Measurements from ENCODE around the gene TUBA3D. TPM values are rescaled to one million over a fixed set of nuclear protein-coding genes. Genes with fewer than 3 reads are reported as not detected.
"Not testable (repeated sequence)": the region's sequence is repeated elsewhere in the genome, so short reads cannot be mapped to it uniquely, and the experiment has no call there.

The TUBA3D gene
- total RNA-seq (not detected in 2 replicates), polyA plus RNA-seq (0.40 and 0.61 TPM in 2 replicates)

DNA sequence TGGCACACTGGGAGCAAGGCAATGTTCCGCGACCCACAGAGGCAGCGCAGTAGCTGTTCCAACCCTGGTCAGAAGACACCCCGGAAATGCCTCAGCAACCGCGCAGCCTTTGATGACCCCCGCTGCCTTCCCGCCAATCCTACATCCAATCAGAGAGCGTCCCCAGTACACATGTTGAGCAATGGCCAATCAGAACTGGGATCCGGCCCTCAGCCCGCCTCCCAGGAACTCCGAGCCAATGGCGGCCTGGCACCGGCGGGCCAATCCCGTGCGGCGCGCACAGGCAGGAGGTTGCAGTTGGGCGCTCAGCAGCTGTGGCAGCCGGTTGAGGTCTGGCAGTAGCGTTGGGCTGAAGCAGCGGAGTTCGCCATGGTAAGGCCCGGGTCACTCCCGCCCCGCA is at the start of gene TUBA3D:
Gene TUBA3D (plus strand): TSS at position 289 of the 400 bp plus-strand sequence. CDS start 81 bp downstream, at position 370.
- TF ChIP-seq, protein P1, sequence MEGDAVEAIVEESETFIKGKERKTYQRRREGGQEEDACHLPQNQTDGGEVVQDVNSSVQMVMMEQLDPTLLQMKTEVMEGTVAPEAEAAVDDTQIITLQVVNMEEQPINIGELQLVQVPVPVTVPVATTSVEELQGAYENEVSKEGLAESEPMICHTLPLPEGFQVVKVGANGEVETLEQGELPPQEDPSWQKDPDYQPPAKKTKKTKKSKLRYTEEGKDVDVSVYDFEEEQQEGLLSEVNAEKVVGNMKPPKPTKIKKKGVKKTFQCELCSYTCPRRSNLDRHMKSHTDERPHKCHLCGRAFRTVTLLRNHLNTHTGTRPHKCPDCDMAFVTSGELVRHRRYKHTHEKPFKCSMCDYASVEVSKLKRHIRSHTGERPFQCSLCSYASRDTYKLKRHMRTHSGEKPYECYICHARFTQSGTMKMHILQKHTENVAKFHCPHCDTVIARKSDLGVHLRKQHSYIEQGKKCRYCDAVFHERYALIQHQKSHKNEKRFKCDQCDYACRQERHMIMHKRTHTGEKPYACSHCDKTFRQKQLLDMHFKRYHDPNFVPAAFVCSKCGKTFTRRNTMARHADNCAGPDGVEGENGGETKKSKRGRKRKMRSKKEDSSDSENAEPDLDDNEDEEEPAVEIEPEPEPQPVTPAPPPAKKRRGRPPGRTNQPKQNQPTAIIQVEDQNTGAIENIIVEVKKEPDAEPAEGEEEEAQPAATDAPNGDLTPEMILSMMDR (IDR thresholded peaks at IDR 0.05; ENCODE audit: low read depth, low read length) = no peak
- no peak for DNase-seq (ENCODE audit: low read depth in 1 of 2, low spot score in 1 of 2)
- no peak within 1 kb of the TSS for H3K27ac ChIP-seq
- no peak within 1 kb of the TSS for H3K4me3 ChIP-seq
- H3K27me3 ChIP-seq = no peaks in the 10 kb centered on the region
- no peaks in the 10 kb centered on the region for H3K36me3 ChIP-seq
- no peaks in the 10 kb centered on the region for H3K4me1 ChIP-seq (ENCODE audit: low read depth)
- no peaks in the 10 kb centered on the region for H3K9me3 ChIP-seq (ENCODE audit: low read depth)

DNA sequence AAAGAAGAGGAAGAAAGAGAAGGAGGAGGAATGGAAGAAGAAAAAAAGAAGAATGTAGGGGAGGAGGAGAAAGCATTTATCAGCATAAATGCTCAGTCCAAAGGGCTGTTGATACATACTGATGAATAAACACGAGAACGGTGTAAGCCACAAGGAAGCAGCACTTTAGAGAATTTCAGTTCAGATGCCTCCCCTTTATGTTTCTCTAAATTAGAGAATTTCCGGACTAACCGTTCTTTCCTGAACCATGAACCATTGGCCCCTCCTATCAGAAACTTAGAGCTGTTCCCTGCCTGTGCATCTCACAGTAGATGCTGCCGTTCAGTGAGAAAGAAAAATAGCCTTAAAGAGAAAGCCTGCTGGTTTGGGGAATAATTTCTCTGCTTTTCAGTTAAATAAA is 49.2 kb upstream of the TUBA3D start:
- H3K27ac ChIP-seq = no peak overlapping the region
- H3K36me3 ChIP-seq = no peaks in the 10 kb centered on the region
- TF ChIP-seq, protein P1 (IDR thresholded peaks at IDR 0.05; ENCODE audit: low read depth, low read length) = no peak
- peaks cover 75% of the 10 kb centered on the region for H3K27me3 ChIP-seq
- no peaks in the 10 kb centered on the region for H3K4me1 ChIP-seq (ENCODE audit: low read depth)
- no peak overlapping the region for H3K4me3 ChIP-seq
- DNase-seq (ENCODE audit: low read depth in 1 of 2, low spot score in 1 of 2) = no peak
- H3K9me3 ChIP-seq (ENCODE audit: low read depth) = no peaks in the 10 kb centered on the region

DNA sequence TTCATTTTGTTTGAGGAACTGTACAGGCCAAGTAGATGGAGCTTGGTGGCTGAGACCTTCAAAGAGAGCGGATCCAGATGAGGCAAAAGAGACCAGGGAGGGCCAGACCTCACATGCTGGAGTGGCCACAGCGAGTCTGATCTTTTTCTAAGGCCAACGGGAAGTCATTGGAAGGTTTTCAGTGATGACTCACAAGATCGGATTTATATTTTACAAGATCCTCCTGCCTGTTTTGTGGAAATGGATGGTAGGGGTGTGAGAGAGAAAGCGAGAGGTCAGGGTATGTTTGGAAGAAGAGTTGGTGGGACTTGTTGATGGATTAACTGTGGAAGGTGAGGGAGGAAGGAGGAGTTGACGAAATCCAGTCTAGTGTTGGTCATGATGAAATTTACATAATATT is 44.6 kb upstream of the TUBA3D start:
- no peaks in the 10 kb centered on the region for H3K36me3 ChIP-seq
- H3K27ac ChIP-seq = no peak overlapping the region
- no peaks in the 10 kb centered on the region for H3K9me3 ChIP-seq (ENCODE audit: low read depth)
- H3K4me3 ChIP-seq = no peak overlapping the region
- DNase-seq (ENCODE audit: low read depth in 1 of 2, low spot score in 1 of 2) = peak in 1 of 2 donors; percentile 34
- H3K27me3 ChIP-seq = peaks cover 31% of the 10 kb centered on the region
- TF ChIP-seq, protein P1 (IDR thresholded peaks at IDR 0.05; ENCODE audit: low read depth, low read length) = no peak
- no peaks in the 10 kb centered on the region for H3K4me1 ChIP-seq (ENCODE audit: low read depth)

- not testable (repeated sequence) for H3K27ac ChIP-seq
These were observed 35.0 kb upstream of the TUBA3D start for GRCh38 chr2:131440742-131441468.

GRCh38 chr2:131444736-131445514 is 31.0 kb upstream of the TUBA3D start:
- not testable (repeated sequence) for H3K36me3 ChIP-seq; H3K27ac ChIP-seq; DNase-seq (ENCODE audit: low read depth in 1 of 2, low spot score in 1 of 2); H3K9me3 ChIP-seq (ENCODE audit: low read depth); H3K4me1 ChIP-seq (ENCODE audit: low read depth); H3K27me3 ChIP-seq; H3K4me3 ChIP-seq

More at GRCh38 chr2:131440742-131441468, 35.0 kb upstream of the TUBA3D start:
- H3K4me3 ChIP-seq; H3K9me3 ChIP-seq (ENCODE audit: low read depth); H3K27me3 ChIP-seq; H3K36me3 ChIP-seq; H3K4me1 ChIP-seq (ENCODE audit: low read depth); DNase-seq (ENCODE audit: low read depth in 1 of 2, low spot score in 1 of 2): not testable (repeated sequence)

- H3K9me3 ChIP-seq (ENCODE audit: low read depth); H3K27me3 ChIP-seq; H3K27ac ChIP-seq; DNase-seq (ENCODE audit: low read depth in 1 of 2, low spot score in 1 of 2); H3K36me3 ChIP-seq; H3K4me1 ChIP-seq (ENCODE audit: low read depth); H3K4me3 ChIP-seq: not testable (repeated sequence)
These were observed 30.5 kb upstream of the TUBA3D start for GRCh38 chr2:131445515-131445797.

- H3K27ac ChIP-seq = no peak overlapping the region
- DNase-seq (ENCODE audit: low read depth in 1 of 2, low spot score in 1 of 2) = no peak
- H3K27me3 ChIP-seq = no peaks in the 10 kb centered on the region
These were observed 30.0 kb upstream of the TUBA3D start for GRCh38 chr2:131445896-131446295.

GRCh38 chr2:131447981-131448380 is 27.9 kb upstream of the TUBA3D start:
- not testable (repeated sequence) for H3K27ac ChIP-seq

More at GRCh38 chr2:131445896-131446295, 30.0 kb upstream of the TUBA3D start:
- Histone ChIP-seq H3K4me1 (ENCODE audit: low read depth) (no peaks in the 10 kb centered on the region), H3K9me3 (ENCODE audit: low read depth) (no peaks in the 10 kb centered on the region), H3K36me3 (no peaks in the 10 kb centered on the region), H3K4me3 (no peak overlapping the region)
- TF ChIP-seq, protein P1 (IDR thresholded peaks at IDR 0.05; ENCODE audit: low read depth, low read length) = no peak

GRCh38 chr2:131451265-131451949 is 24.5 kb upstream of the TUBA3D start:
- not testable (repeated sequence) for DNase-seq (ENCODE audit: low read depth in 1 of 2, low spot score in 1 of 2); H3K9me3 ChIP-seq (ENCODE audit: low read depth)

More at GRCh38 chr2:131447981-131448380, 27.9 kb upstream of the TUBA3D start:
- H3K27me3 ChIP-seq; DNase-seq (ENCODE audit: low read depth in 1 of 2, low spot score in 1 of 2); H3K4me1 ChIP-seq (ENCODE audit: low read depth); H3K4me3 ChIP-seq; H3K9me3 ChIP-seq (ENCODE audit: low read depth); H3K36me3 ChIP-seq: not testable (repeated sequence)

More at GRCh38 chr2:131451265-131451949, 24.5 kb upstream of the TUBA3D start:
- not testable (repeated sequence) for H3K4me1 ChIP-seq (ENCODE audit: low read depth); H3K27me3 ChIP-seq; H3K4me3 ChIP-seq; H3K36me3 ChIP-seq; H3K27ac ChIP-seq

All from cardiac muscle cell (in vitro differentiated cells and primary cell).